Neural cell (in vitro differentiated cells): Measurements from ENCODE around the gene VWA8.

Source experiments
- EP300 ChIP-seq: fragments of 450-650 bp; conservative IDR thresholded peaks from 2 replicates; pipeline ENCODE4 v1.6.1; 2014; ENCODE audit warnings: antibody characterized with exemption, mild to moderate bottlenecking, moderate library complexity; ENCODE audit not compliant: poor library complexity, severe bottlenecking
- EZH2 ChIP-seq: fragments of 200-600, 300-800 bp; shearing (Covaris generic), sonication (generic); IDR thresholded peaks from 2 replicates; pipeline ENCODE4 v1.6.1; 2014; ENCODE audit warnings: antibody characterized with exemption, low read length, borderline replicate concordance, mild to moderate bottlenecking; ENCODE audit not compliant: insufficient read depth, poor library complexity, severe bottlenecking
- MXI1 ChIP-seq: fragments of 450-650 bp; conservative IDR thresholded peaks from 2 replicates; pipeline ENCODE4 v1.6.1; 2014; ENCODE audit warnings: antibody characterized with exemption, mild to moderate bottlenecking; ENCODE audit not compliant: poor library complexity, severe bottlenecking
- POLR2AphosphoS5 ChIP-seq: IDR thresholded peaks from 2 replicates; pipeline ENCODE4 v1.6.1; 2012
- SMC3 ChIP-seq: fragments of 450-650 bp; conservative IDR thresholded peaks from 2 replicates; pipeline ENCODE4 v1.6.1; 2014; ENCODE audit warnings: antibody characterized with exemption, mild to moderate bottlenecking, moderate library complexity; ENCODE audit not compliant: poor library complexity
- TF ChIP-seq, protein P1 (sequence below): fragments of 450-650 bp; IDR thresholded peaks from 2 replicates; pipeline ENCODE4 v1.5.1; 2014; ENCODE audit warnings: antibody characterized with exemption, mild to moderate bottlenecking, moderate library complexity; ENCODE audit not compliant: poor library complexity, severe bottlenecking
- TF ChIP-seq, protein P2 (sequence below): IDR thresholded peaks from 2 replicates; pipeline ENCODE4 v1.6.1; 2012; ENCODE audit warnings: borderline replicate concordance

DNA sequence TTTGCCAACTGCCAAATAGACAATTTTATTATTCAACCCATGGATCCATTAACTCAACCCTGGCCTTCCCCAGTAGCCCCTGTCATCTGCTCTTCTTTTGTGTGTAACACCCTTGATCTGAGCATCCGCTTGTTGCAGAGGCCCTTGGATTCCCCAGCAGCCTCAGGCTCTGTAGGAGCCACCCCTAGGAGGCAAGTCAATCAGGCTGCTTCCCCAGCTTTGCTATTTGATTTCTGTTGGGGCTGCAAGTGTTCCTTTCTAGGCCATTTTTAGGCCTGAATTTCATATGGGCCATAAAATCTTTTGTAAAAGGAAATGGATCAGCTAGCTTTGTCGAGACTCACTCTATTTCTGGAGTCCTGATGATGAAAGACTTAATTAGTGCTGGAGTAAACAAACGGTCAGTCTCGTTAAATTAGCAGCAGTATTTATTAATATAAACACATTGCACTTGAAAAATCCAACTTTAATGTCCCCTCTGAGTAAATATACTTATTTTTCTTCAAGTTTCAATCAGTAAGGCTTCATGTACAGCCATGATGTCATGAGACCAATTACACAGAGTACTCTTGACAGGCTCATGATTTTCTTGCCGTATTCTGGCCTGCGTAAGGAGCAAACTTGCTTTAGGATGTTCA lies 398.2 kb downstream of the VWA8 start:
- TF ChIP-seq, protein P1, sequence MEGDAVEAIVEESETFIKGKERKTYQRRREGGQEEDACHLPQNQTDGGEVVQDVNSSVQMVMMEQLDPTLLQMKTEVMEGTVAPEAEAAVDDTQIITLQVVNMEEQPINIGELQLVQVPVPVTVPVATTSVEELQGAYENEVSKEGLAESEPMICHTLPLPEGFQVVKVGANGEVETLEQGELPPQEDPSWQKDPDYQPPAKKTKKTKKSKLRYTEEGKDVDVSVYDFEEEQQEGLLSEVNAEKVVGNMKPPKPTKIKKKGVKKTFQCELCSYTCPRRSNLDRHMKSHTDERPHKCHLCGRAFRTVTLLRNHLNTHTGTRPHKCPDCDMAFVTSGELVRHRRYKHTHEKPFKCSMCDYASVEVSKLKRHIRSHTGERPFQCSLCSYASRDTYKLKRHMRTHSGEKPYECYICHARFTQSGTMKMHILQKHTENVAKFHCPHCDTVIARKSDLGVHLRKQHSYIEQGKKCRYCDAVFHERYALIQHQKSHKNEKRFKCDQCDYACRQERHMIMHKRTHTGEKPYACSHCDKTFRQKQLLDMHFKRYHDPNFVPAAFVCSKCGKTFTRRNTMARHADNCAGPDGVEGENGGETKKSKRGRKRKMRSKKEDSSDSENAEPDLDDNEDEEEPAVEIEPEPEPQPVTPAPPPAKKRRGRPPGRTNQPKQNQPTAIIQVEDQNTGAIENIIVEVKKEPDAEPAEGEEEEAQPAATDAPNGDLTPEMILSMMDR: no peak
- TF ChIP-seq POLR2AphosphoS5 (no peak), EZH2 (no peak), SMC3 (no peak), MXI1 (no peak), EP300 (no peak)
- TF ChIP-seq, protein P2, sequence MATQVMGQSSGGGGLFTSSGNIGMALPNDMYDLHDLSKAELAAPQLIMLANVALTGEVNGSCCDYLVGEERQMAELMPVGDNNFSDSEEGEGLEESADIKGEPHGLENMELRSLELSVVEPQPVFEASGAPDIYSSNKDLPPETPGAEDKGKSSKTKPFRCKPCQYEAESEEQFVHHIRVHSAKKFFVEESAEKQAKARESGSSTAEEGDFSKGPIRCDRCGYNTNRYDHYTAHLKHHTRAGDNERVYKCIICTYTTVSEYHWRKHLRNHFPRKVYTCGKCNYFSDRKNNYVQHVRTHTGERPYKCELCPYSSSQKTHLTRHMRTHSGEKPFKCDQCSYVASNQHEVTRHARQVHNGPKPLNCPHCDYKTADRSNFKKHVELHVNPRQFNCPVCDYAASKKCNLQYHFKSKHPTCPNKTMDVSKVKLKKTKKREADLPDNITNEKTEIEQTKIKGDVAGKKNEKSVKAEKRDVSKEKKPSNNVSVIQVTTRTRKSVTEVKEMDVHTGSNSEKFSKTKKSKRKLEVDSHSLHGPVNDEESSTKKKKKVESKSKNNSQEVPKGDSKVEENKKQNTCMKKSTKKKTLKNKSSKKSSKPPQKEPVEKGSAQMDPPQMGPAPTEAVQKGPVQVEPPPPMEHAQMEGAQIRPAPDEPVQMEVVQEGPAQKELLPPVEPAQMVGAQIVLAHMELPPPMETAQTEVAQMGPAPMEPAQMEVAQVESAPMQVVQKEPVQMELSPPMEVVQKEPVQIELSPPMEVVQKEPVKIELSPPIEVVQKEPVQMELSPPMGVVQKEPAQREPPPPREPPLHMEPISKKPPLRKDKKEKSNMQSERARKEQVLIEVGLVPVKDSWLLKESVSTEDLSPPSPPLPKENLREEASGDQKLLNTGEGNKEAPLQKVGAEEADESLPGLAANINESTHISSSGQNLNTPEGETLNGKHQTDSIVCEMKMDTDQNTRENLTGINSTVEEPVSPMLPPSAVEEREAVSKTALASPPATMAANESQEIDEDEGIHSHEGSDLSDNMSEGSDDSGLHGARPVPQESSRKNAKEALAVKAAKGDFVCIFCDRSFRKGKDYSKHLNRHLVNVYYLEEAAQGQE: no peak
